Right cardiac atrium (tissue), 5 donors: Measurements from ENCODE around the gene KRTAP6-3. TPM values are rescaled to one million over a fixed set of nuclear protein-coding genes. Genes with fewer than 3 reads are reported as not detected.
A peak's percentile ranks its signal among the peaks of the same experiment; 100 is the strongest.

Experiments used
- ATAC-seq, 2 donors: fragments of 200-7000 bp; cut with Tn5 transposase; one replicate each; pipeline versions ENCODE4 v1.8.0 to v1.9.1; 2020; ENCODE audit warnings: moderate library complexity in 2 of 2, mild to moderate bottlenecking in 1 of 2
- DNase-seq, 3 donors: peaks; one replicate each; pipeline ENCODE4 v3.0.0-alpha.2; 2020
- H3K27ac ChIP-seq: one replicate; pipeline ENCODE4 v1.5.1; 2013; ENCODE audit warnings: mild to moderate bottlenecking, low read length, control low read depth, moderate library complexity
- H3K27me3 ChIP-seq: one replicate; pipeline ENCODE4 v1.6.1; 2013; ENCODE audit not compliant: control insufficient read depth, insufficient read depth
- H3K4me1 ChIP-seq: one replicate; pipeline ENCODE4 v1.6.1; 2013; ENCODE audit warnings: low read length; ENCODE audit not compliant: control insufficient read depth, insufficient read depth
- H3K4me3 ChIP-seq: one replicate; pipeline ENCODE4 v1.5.1; 2013; ENCODE audit warnings: low read length, control low read depth
- H3K9me3 ChIP-seq: one replicate; pipeline ENCODE4 v1.6.1; 2013; ENCODE audit warnings: low read length; ENCODE audit not compliant: control insufficient read depth
- WGBS: extraction: QIAGEN DNeasy Blood & Tissue Kit; methylation state at CpG from one replicate; pipeline ENCODE4 v1.1.7; 2013; 5-methylcytosine and 5-hydroxymethylcytosine counted together
- intact Hi-C, 4 donors: fragments of 100-400 bp; cut with DNase I; formaldehyde crosslinking; loops; one replicate each; pipeline versions ENCODE4 v1.11.0 to v1.14.0; 2022 to 2023
- polyA plus RNA-seq: library from polyadenylated mRNA; stranded (reverse); fragments of 200-250 nt; gene quantifications from one replicate; pipeline ENCODE4 v1.2.3, GENCODE V29; 2013
- total RNA-seq, 4 donors: library from RNA; stranded (reverse); fragmentation: NEBNext Ultra II Directional; extraction: Animal tissue kit (Norgen Biotek cat#: 25700); gene quantifications; one replicate each; pipeline ENCODE4 v1.2.1, GENCODE V29; 2021
- donor health status: healthy with polysubstance abuse.
- donor health status: DM: no; HTN: yes; CAD: no.
- donor health status: DM: no; HTN: no; CAD: no.
- donor health status: DM: no; HTN: yes; CAD: no; lungs with severe emphysema.
- donor health status: DM: yes; HTN: yes; CAD: no.

Gene KRTAP6-3
- total and polyA plus RNA-seq, 5 donors: not detected

- DNase-seq: peak in 1 of 3 donors; percentile 31
- no peak for ATAC-seq
- H3K27ac ChIP-seq: no peak overlapping the region
- no peaks in the 10 kb centered on the region for H3K4me1 ChIP-seq
- WGBS: 71% methylated on average over 4 of the region's 4 CpGs
- H3K4me3 ChIP-seq: no peak overlapping the region
- H3K27me3 ChIP-seq: no peaks in the 10 kb centered on the region
- no peaks in the 10 kb centered on the region for H3K9me3 ChIP-seq
- intact Hi-C loops: no loop called here
These were observed 33.4 kb downstream of the KRTAP6-3 start for GRCh38 chr21:30625449-30626165.

GRCh38 chr21:30628109-30628508 is 35.9 kb downstream of the KRTAP6-3 start:
- Histone ChIP-seq H3K4me3 (no peak overlapping the region), H3K9me3 (no peaks in the 10 kb centered on the region), H3K27ac (no peak overlapping the region), H3K4me1 (no peaks in the 10 kb centered on the region), H3K27me3 (no peaks in the 10 kb centered on the region)
- DNase-seq (no peak), ATAC-seq (no peak)
- intact Hi-C loops: no loop called here
- 86% methylated on average over 4 of the region's 4 CpGs for WGBS

DNA sequence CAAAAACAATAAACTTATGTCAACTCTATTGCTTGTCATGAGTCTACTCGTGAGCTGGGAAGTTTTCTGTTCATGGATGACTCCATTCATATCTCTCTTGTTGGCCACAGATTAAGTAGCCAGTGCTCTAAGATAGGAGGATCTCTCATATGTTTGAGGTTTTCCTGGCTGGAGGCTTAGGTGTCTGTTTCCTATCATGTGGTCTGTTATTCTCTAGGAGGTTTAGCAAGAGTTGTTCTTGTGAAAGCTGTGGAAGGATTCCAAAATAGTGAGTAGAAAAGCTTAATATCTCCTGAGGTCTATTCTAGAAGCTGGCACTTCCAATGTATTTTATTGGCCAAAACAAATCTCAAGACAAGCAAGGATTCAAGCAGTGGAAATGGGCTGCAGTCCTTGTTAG is 37.0 kb downstream of the KRTAP6-3 start:
- ATAC-seq: peak in 1 of 2 donors; percentile 38
- intact Hi-C loops: no loop called here
- no peak overlapping the region for H3K4me3 ChIP-seq
- WGBS: 25% methylated on average over 1 of the region's 1 CpG
- H3K4me1 ChIP-seq: no peaks in the 10 kb centered on the region
- H3K9me3 ChIP-seq: no peaks in the 10 kb centered on the region
- no peaks in the 10 kb centered on the region for H3K27me3 ChIP-seq
- DNase-seq: no peak
- no peak overlapping the region for H3K27ac ChIP-seq

GRCh38 chr21:30634906-30635305 is 42.7 kb downstream of the KRTAP6-3 start, which contains the start of gene KRTAP20-2:
Gene KRTAP20-2 (plus strand): TSS chr21:30635206. CDS start chr21:30635264, 58 bp downstream.
- no peaks in the 10 kb centered on the region for H3K9me3 ChIP-seq
- intact Hi-C loops: no loop called here
- no peaks in the 10 kb centered on the region for H3K27me3 ChIP-seq
- H3K4me1 ChIP-seq: no peaks in the 10 kb centered on the region
- WGBS: 93% methylated on average over 1 of the region's 1 CpG
- ATAC-seq (no peak), DNase-seq (no peak)
- no peak within 1 kb of the TSS for H3K27ac ChIP-seq
- no peak within 1 kb of the TSS for H3K4me3 ChIP-seq

- H3K4me3 ChIP-seq: no peak overlapping the region
- intact Hi-C loops: no loop called here
- DNase-seq: no peak
These were observed 46.4 kb downstream of the KRTAP6-3 start for GRCh38 chr21:30638686-30639085.

GRCh38 chr21:30642564-30642963 is 50.3 kb downstream of the KRTAP6-3 start, which contains the start of gene KRTAP20-3:
Gene KRTAP20-3 (plus strand): TSS chr21:30642864.
- H3K27ac ChIP-seq: no peak within 1 kb of the TSS
- intact Hi-C loops: no loop called here
- DNase-seq: no peak
- H3K4me1 ChIP-seq: no peaks in the 10 kb centered on the region
- no peaks in the 10 kb centered on the region for H3K27me3 ChIP-seq
- WGBS: 80% methylated on average over 2 of the region's 2 CpGs
- H3K9me3 ChIP-seq: no peaks in the 10 kb centered on the region
- H3K4me3 ChIP-seq: no peak within 1 kb of the TSS
- no peak for ATAC-seq

More at GRCh38 chr21:30638686-30639085, 46.4 kb downstream of the KRTAP6-3 start:
- H3K27ac ChIP-seq: no peak overlapping the region
- WGBS: 52% methylated on average over 3 of the region's 3 CpGs
- no peak for ATAC-seq
- H3K27me3 ChIP-seq: no peaks in the 10 kb centered on the region
- no peaks in the 10 kb centered on the region for H3K9me3 ChIP-seq
- H3K4me1 ChIP-seq: no peaks in the 10 kb centered on the region

Other genes starting within 250 kb of the KRTAP6-3 start
- not detected for gene KRTAP23-1, start 243.8 kb upstream of the KRTAP6-3 start, total RNA-seq
- not detected for gene KRTAP23-1, start 243.8 kb upstream of the KRTAP6-3 start, polyA plus RNA-seq
- gene KRTAP13-2, start 220.2 kb upstream of the KRTAP6-3 start, total RNA-seq: not detected
- not detected for gene KRTAP13-2, start 220.2 kb upstream of the KRTAP6-3 start, polyA plus RNA-seq
- gene KRTAP13-1, start 196.4 kb upstream of the KRTAP6-3 start, total RNA-seq: not detected
- not detected for gene KRTAP13-1, start 196.4 kb upstream of the KRTAP6-3 start, polyA plus RNA-seq
- gene KRTAP13-3, start 166.5 kb upstream of the KRTAP6-3 start, total RNA-seq: not detected
- not detected for gene KRTAP13-3, start 166.5 kb upstream of the KRTAP6-3 start, polyA plus RNA-seq
- not detected for gene KRTAP13-4, start 162.2 kb upstream of the KRTAP6-3 start, total RNA-seq
- gene KRTAP13-4, start 162.2 kb upstream of the KRTAP6-3 start, polyA plus RNA-seq: not detected
- not detected for gene KRTAP15-1, start 152.2 kb upstream of the KRTAP6-3 start, total RNA-seq
- not detected for gene KRTAP15-1, start 152.2 kb upstream of the KRTAP6-3 start, polyA plus RNA-seq
- gene KRTAP19-1, start 112.1 kb upstream of the KRTAP6-3 start, total RNA-seq: not detected
- gene KRTAP19-1, start 112.1 kb upstream of the KRTAP6-3 start, polyA plus RNA-seq: not detected
- gene KRTAP19-2, start 105.0 kb upstream of the KRTAP6-3 start, total RNA-seq: not detected
- not detected for gene KRTAP19-2, start 105.0 kb upstream of the KRTAP6-3 start, polyA plus RNA-seq
- gene KRTAP19-3, start 100.4 kb upstream of the KRTAP6-3 start, total RNA-seq: not detected
- gene KRTAP19-3, start 100.4 kb upstream of the KRTAP6-3 start, polyA plus RNA-seq: not detected
- gene KRTAP19-4, start 95.3 kb upstream of the KRTAP6-3 start, total RNA-seq: not detected
- gene KRTAP19-4, start 95.3 kb upstream of the KRTAP6-3 start, polyA plus RNA-seq: not detected
- not detected for gene KRTAP19-5, start 90.3 kb upstream of the KRTAP6-3 start, total RNA-seq
- gene KRTAP19-5, start 90.3 kb upstream of the KRTAP6-3 start, polyA plus RNA-seq: not detected
- gene KRTAP19-6, start 50.6 kb upstream of the KRTAP6-3 start, total RNA-seq: not detected
- not detected for gene KRTAP19-6, start 50.6 kb upstream of the KRTAP6-3 start, polyA plus RNA-seq
- not detected for gene KRTAP19-7, start 31.1 kb upstream of the KRTAP6-3 start, total RNA-seq
- gene KRTAP19-7, start 31.1 kb upstream of the KRTAP6-3 start, polyA plus RNA-seq: 0.52 TPM
- gene KRTAP22-2, start 2.0 kb upstream of the KRTAP6-3 start, total RNA-seq: not detected
- gene KRTAP22-2, start 2.0 kb upstream of the KRTAP6-3 start, polyA plus RNA-seq: not detected
- not detected for gene KRTAP6-2, start 6.5 kb downstream of the KRTAP6-3 start, total RNA-seq
- gene KRTAP6-2, start 6.5 kb downstream of the KRTAP6-3 start, polyA plus RNA-seq: not detected
- not detected for gene KRTAP22-1, start 8.6 kb downstream of the KRTAP6-3 start, total RNA-seq
- not detected for gene KRTAP22-1, start 8.6 kb downstream of the KRTAP6-3 start, polyA plus RNA-seq
- not detected for gene KRTAP6-1, start 21.5 kb downstream of the KRTAP6-3 start, total RNA-seq
- gene KRTAP6-1, start 21.5 kb downstream of the KRTAP6-3 start, polyA plus RNA-seq: not detected
- not detected for gene KRTAP20-1, start 24.0 kb downstream of the KRTAP6-3 start, total RNA-seq
- not detected for gene KRTAP20-1, start 24.0 kb downstream of the KRTAP6-3 start, polyA plus RNA-seq
- gene KRTAP20-4, start 28.2 kb downstream of the KRTAP6-3 start, total RNA-seq: not detected
- gene KRTAP20-4, start 28.2 kb downstream of the KRTAP6-3 start, polyA plus RNA-seq: not detected
- not detected for gene KRTAP20-2, start 42.8 kb downstream of the KRTAP6-3 start, total RNA-seq
- gene KRTAP20-2, start 42.8 kb downstream of the KRTAP6-3 start, polyA plus RNA-seq: not detected
- not detected for gene KRTAP20-3, start 50.4 kb downstream of the KRTAP6-3 start, total RNA-seq
- not detected for gene KRTAP20-3, start 50.4 kb downstream of the KRTAP6-3 start, polyA plus RNA-seq
- not detected for gene KRTAP21-3, start 126.3 kb downstream of the KRTAP6-3 start, total RNA-seq
- gene KRTAP21-3, start 126.3 kb downstream of the KRTAP6-3 start, polyA plus RNA-seq: not detected
- gene KRTAP21-2, start 154.8 kb downstream of the KRTAP6-3 start, total RNA-seq: not detected
- gene KRTAP21-2, start 154.8 kb downstream of the KRTAP6-3 start, polyA plus RNA-seq: not detected
- not detected for gene KRTAP21-1, start 163.0 kb downstream of the KRTAP6-3 start, total RNA-seq
- not detected for gene KRTAP21-1, start 163.0 kb downstream of the KRTAP6-3 start, polyA plus RNA-seq
- not detected for gene KRTAP8-1, start 220.8 kb downstream of the KRTAP6-3 start, total RNA-seq
- gene KRTAP8-1, start 220.8 kb downstream of the KRTAP6-3 start, polyA plus RNA-seq: not detected
- gene KRTAP7-1, start 237.3 kb downstream of the KRTAP6-3 start, total RNA-seq: not detected
- not detected for gene KRTAP7-1, start 237.3 kb downstream of the KRTAP6-3 start, polyA plus RNA-seq